GM19452 (cell line): Measurements from ENCODE around the gene KDM6B.

Experiments used
- ATAC-seq: cut with Tn5 transposase; IDR thresholded peaks from one replicate; pipeline ENCODE4 v1.9.1; 2021; ENCODE audit not compliant: unreplicated experiment

Gene KDM6B

GRCh38 chr17:7867881-7868329 is 33.9 kb downstream of the KDM6B start:
- no peak for ATAC-seq

GRCh38 chr17:7873051-7873450 is 39.0 kb downstream of the KDM6B start:
- no peak for ATAC-seq

DNA sequence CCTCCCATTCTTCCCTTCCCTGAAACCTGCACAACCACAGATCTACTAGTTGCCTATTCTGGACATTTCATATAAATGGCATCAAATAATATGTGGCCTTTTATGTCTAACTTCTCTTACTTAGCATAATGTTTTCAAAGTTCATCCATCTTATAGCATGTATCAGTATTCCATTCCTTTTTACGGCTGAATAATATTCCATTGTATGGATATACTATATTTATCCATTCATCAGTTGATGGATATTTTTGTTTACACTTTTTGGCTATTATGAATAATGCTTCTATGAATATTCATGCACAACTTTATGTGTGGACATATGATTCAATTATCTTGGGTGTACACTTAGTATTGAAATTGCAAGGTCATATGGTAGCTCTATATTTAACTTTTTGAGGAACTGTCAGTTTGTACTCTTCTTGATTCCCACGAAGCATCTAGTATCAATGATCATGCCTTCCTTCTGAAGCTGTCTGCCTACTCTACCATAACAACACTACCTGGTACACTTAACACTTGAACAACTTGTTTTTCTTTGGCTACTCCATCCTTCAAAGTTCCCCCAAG is 41.9 kb downstream of the KDM6B start:
- no peak for ATAC-seq

DNA sequence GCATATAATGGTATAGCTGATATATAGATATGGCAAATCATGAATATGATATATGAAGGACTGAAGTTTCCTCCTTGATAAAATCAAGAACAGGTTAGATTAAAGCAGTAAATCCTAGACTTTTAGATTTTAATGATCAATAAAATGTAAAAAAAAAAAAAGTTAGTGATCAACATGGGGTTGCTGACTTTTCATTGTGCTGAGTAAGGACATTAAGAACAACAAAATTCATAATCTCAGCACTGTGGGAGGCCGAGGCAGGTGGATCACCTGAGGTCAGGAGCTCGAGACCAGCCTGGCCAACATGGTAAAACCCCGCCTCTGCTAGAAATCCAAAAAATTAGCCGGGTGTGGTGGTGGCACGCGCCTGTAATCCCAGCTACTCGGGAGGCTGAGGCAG is 44.2 kb downstream of the KDM6B start:
- no peak for ATAC-seq

- ATAC-seq: no peak
Measured at GRCh38 chr17:7880076-7880868, 46.3 kb downstream of the KDM6B start.

- ATAC-seq: no peak
Measured at GRCh38 chr17:7881276-7882054, 47.4 kb downstream of the KDM6B start.

DNA sequence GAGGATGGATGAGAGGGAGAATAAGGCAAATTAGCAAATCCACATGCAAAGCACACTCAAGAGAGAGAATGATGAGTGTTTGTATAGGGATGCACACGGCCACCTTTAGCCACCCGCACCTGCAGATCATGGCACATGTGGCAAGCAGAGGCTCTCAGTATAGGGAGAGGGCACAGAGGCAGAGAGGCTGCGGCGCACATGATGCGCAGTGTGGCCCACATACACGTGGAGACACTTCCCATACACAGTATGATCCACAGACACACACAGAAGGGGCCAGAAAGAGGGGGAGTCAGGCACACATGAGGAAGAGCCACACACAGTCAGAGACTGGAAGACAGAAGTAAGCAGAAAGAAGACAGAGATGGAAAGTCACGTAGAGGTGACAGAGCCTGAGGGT is 48.1 kb downstream of the KDM6B start:
- ATAC-seq: no peak

DNA sequence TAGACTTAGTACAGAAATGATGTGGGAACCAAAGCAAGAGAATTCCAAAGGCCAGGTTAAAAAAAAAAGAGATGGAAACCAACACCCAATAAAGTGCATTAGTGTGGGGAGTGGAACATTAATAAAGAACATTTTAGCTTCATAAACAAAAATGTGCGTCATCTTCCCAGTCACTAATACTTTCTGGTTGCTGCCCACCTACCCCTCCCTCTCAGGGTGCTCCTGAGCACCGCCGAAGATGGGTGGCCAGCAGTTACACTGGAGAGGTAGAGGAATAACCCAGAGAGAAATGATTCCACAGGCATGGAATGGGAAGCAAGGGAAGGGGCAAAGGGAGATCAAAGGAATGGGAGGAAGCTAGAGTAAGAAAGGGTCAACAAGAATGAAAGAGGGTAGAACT is 48.6 kb downstream of the KDM6B start:
- ATAC-seq: no peak
